Upper lobe of left lung (tissue), 4 donors: ENCODE data around the gene SELENON.

Experiments
- CTCF ChIP-seq, 6 experiments: fragments of 450-650 bp in 4 of 6; fragments of 200-600 bp in 2 of 6; sonication (generic) in 2 of 6; IDR thresholded peaks; one replicate each; pipeline ENCODE4 v1.5.1; 2016 to 2019; ENCODE audit warnings: antibody characterized with exemption in 6 of 6
- POLR2A ChIP-seq, 4 donors: fragments of 450-650 bp; IDR thresholded peaks; one replicate each; pipeline ENCODE4 v1.5.1; 2016 to 2017; ENCODE audit warnings: antibody characterized with exemption in 4 of 4, mild to moderate bottlenecking in 2 of 4

GRCh38 chr1:25750923-25751605 lies 48.9 kb upstream of the SELENON start:
- TF ChIP-seq POLR2A (IDR thresholded peaks at IDR 0.05): no peak
- no peak for TF ChIP-seq CTCF (IDR thresholded peaks at IDR 0.05)
